ENCODE results near the gene DTNB. TPM values are rescaled to one million over a fixed set of nuclear protein-coding genes. Genes with fewer than 3 reads are reported as not detected.

Gene DTNB
- total and polyA plus RNA-seq, 2 of the 4 experiments (the other 2 are of a cell fraction), result 3.8 to 5.3 TPM

DNA sequence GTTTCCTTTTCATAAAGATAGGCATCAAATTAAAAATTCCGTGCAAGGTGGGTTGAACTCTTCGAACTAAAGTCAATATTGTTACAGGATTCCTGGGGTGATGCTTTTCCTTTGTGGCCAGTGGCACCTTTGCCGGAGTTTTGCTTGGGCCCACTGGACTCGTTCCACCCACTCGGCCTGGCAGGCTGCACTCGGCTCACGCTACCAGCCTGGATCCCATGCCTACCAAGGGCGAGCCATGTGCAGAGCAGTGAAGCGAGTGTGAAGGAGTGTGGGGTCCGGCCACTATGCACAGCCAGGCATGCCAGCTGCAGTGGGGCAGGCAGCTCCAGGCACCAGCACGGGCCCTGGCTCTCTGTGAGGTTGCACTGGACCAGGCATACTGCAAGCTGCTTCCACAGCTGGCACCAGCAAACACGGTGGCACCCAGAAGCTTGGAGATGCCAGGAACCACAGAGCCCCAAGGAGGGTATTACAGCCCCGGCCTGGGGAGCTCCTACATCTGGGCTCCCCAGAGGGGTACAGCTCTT lies 83.6 kb downstream of the DTNB start:
- 100% methylated on average over 5 of the region's 13 CpGs; no CpG with 5 or more reads in 1 of the 2 experiments for WGBS, 2 experiments (ENCODE audit: extremely low coverage in 2 of 2, insufficient read length in 1 of 2)
- H4K5ac ChIP-seq (ENCODE audit: low read depth, low read length), result no peak overlapping the region
- no peaks in the 10 kb centered on the region for H3K27me3 ChIP-seq (ENCODE audit: control insufficient read depth, insufficient read depth, low read length)
- no peak overlapping the region for H4K91ac ChIP-seq (ENCODE audit: insufficient read depth, low read depth, low read length)
- ChIA-PET CTCF (no interaction called here), POLR2A (ENCODE audit: unreplicated experiment) (no interaction called here)
- DNase-seq, result no peak
- H2BK120ac ChIP-seq (ENCODE audit: low read depth, low read length), result no peak overlapping the region
- no peaks in the 10 kb centered on the region for H3K9me3 ChIP-seq (ENCODE audit: control insufficient read depth, insufficient read depth, low read length)
- no peak overlapping the region for H3K56ac ChIP-seq (ENCODE audit: extremely low read depth, insufficient read depth, low read length)
- no peak overlapping the region for H3K18ac ChIP-seq (ENCODE audit: low read depth, low read length)
- no peak overlapping the region for H3K27ac ChIP-seq (ENCODE audit: insufficient read depth, low read length)
- H2AK5ac ChIP-seq (ENCODE audit: low read depth, low read length), result no peak overlapping the region
- ATAC-seq (ENCODE audit: low read depth), result no peak
- no peak overlapping the region for H4K8ac ChIP-seq (ENCODE audit: low read depth in 2 of 2, low read length in 2 of 2)
- peaks cover 8% of the 10 kb centered on the region for H3K4me1 ChIP-seq (ENCODE audit: control insufficient read depth, insufficient read depth, low read length)
- H3K36me3 ChIP-seq (ENCODE audit: control insufficient read depth, insufficient read depth, low read length), result no peaks in the 10 kb centered on the region
- dilution Hi-C loops (cut with HindIII; ENCODE audit: low sequenced_read_pairs, unreplicated experiment) (no loop called here), in situ Hi-C loops (cut with MboI; ENCODE audit: low sequenced_read_pairs) (no loop called here), intact Hi-C loops (cut with micrococcal nuclease) (no loop called here)
- BruUV-seq (replicated peaks), result no TSS peak
- H3K9me1 ChIP-seq (ENCODE audit: insufficient read depth, low read length), result peaks cover 4% of the 10 kb centered on the region; the same call in 1 of the 2 replicates
- no peak overlapping the region for H3K9ac ChIP-seq (ENCODE audit: low read depth, low read length)
- no peak overlapping the region for H2AFZ ChIP-seq (replicated peaks; ENCODE audit: low read length, poor library complexity)
- H3K79me1 ChIP-seq (ENCODE audit: low read depth in 1 of 2, low read length in 2 of 2), result no peaks in the 10 kb centered on the region
- H2AK9ac ChIP-seq (replicated peaks; ENCODE audit: low read depth, low read length, poor library complexity), result no peak overlapping the region
- H2BK5ac ChIP-seq (ENCODE audit: low read depth, low read length, poor library complexity, severe bottlenecking), result no peak overlapping the region
- no peak overlapping the region for H3K4me2 ChIP-seq (ENCODE audit: low read depth, low read length)
- H2BK15ac ChIP-seq (ENCODE audit: low read depth, low read length), result no peak overlapping the region
- H4K20me1 ChIP-seq (ENCODE audit: insufficient read depth, low read length), result no peaks in the 10 kb centered on the region
- H3K14ac ChIP-seq (replicated peaks; ENCODE audit: low read depth, low read length), result no peak overlapping the region
- TF ChIP-seq RCOR1 (IDR thresholded peaks at IDR 0.05; ENCODE audit: insufficient replicate concordance, low read length), result no peak
- TF ChIP-seq RFX5 (IDR thresholded peaks at IDR 0.05; ENCODE audit: low read depth, low read length), result no peak
- no peak for TF ChIP-seq MAZ (IDR thresholded peaks at IDR 0.05; ENCODE audit: borderline replicate concordance, low read depth, low read length)
- TF ChIP-seq MAFK (IDR thresholded peaks at IDR 0.05; ENCODE audit: low read depth, low read length), result no peak
- TF ChIP-seq SMC3 (IDR thresholded peaks at IDR 0.05; ENCODE audit: low read depth, low read length), result no peak
- no peak for TF ChIP-seq MXI1 (IDR thresholded peaks at IDR 0.05; ENCODE audit: borderline replicate concordance, low read depth, low read length)
- H3K4me3 ChIP-seq (ENCODE audit: insufficient read depth, low read depth, low read length), result no peak overlapping the region
- no peak overlapping the region for H2BK20ac ChIP-seq (ENCODE audit: low read depth, low read length)
- H3K4ac ChIP-seq (ENCODE audit: low read depth, low read length), result no peak overlapping the region
- H3K23ac ChIP-seq (ENCODE audit: low read depth, low read length), result no peak overlapping the region
